AG04450 (cell line): Measurements from ENCODE around the gene NEUROG2. TPM values are rescaled to one million over a fixed set of nuclear protein-coding genes. Genes with fewer than 3 reads are reported as not detected.

Experiments
- CTCF ChIA-PET: fragments of 300-600, 350-600 bp; formaldehyde crosslinking; extraction: SDS; loops from one replicate; lab custom pipeline; 2022; ENCODE audit warnings: antibody characterized with exemption, inconsistent platforms; lab: Charles Lee
- POLR2A ChIA-PET: fragments of 350-600 bp; formaldehyde crosslinking; extraction: SDS; loops from one replicate; lab custom pipeline; 2021; ENCODE audit warnings: antibody characterized with exemption, inconsistent platforms; lab: Yijun Ruan, JAX
- DNase-seq: peaks from one replicate; pipeline ENCODE4 v3.0.0-alpha.2; 2011; ENCODE audit warnings: low read depth, low spot score
- H3K27ac ChIP-seq: one replicate; pipeline ENCODE4 v1.5.1; 2012; ENCODE audit warnings: low read depth, low read length, control low read depth
- H3K27me3 ChIP-seq: one replicate; pipeline ENCODE4 v1.6.0; 2012; ENCODE audit warnings: low read length; ENCODE audit not compliant: control insufficient read depth, insufficient read depth
- H3K4me3 ChIP-seq: 2 replicates; pipeline ENCODE4 v1.5.1; 2011; ENCODE audit warnings: mild to moderate bottlenecking, low read depth, low read length, control low read depth
- H3K9me3 ChIP-seq: 2 replicates; pipeline ENCODE4 v1.5.1; 2012; ENCODE audit warnings: low read length; ENCODE audit not compliant: control insufficient read depth, insufficient read depth
- CTCF ChIP-seq: IDR thresholded peaks from 2 replicates; pipeline ENCODE4 v1.5.1; 2011; ENCODE audit warnings: low read depth, low read length, control low read depth, inconsistent platforms
- polyA plus RNA-seq: library from polyadenylated mRNA; depleted of rRNA; stranded (reverse); fragments of >200 nt; gene quantifications from 2 replicates; pipeline ENCODE4 v1.2.3, GENCODE V29; 2011

Gene NEUROG2
- polyA plus RNA-seq, 1 experiment: not detected

GRCh38 chr4:112521123-112522023 is 5.4 kb upstream of the NEUROG2 start:
- no peak for TF ChIP-seq CTCF
- H3K9me3 ChIP-seq: peaks cover 11% of the 10 kb centered on the region; the same call in 1 of the 2 replicates
- CTCF ChIA-PET: interaction anchor here (1.0 to 7.8 kb wide), 4 partner anchors 9 to 192 kb away, joined by 3 to 76 read pairs (median 15); no protein-coding TSS in a partner anchor
- H3K27ac ChIP-seq: no peak overlapping the region
- H3K27me3 ChIP-seq: peaks cover 84% of the 10 kb centered on the region
- H3K4me3 ChIP-seq: no peak overlapping the region
- DNase-seq: no peak
- POLR2A ChIA-PET: no interaction called here

GRCh38 chr4:112520598-112521122 is 4.7 kb upstream of the NEUROG2 start:
- no peak for DNase-seq
- H3K9me3 ChIP-seq: peaks cover 11% of the 10 kb centered on the region; the same call in 1 of the 2 replicates
- TF ChIP-seq CTCF: no peak
- H3K27me3 ChIP-seq: peaks cover 87% of the 10 kb centered on the region
- H3K27ac ChIP-seq: no peak overlapping the region
- POLR2A ChIA-PET: no interaction called here
- CTCF ChIA-PET: interaction anchor here (7.8 kb wide), 1 partner anchor 192 kb away, joined by 76 read pairs; no protein-coding TSS in a partner anchor
- no peak overlapping the region for H3K4me3 ChIP-seq

GRCh38 chr4:112519689-112520597 is 4.0 kb upstream of the NEUROG2 start:
- no peak for TF ChIP-seq CTCF
- ChIA-PET POLR2A (no interaction called here), CTCF (interaction anchor here (7.8 kb wide), 1 partner anchor 191 kb away, joined by 76 read pairs; no protein-coding TSS in a partner anchor)
- Histone ChIP-seq H3K4me3 (no peak overlapping the region), H3K27ac (no peak overlapping the region), H3K27me3 (peaks cover 93% of the 10 kb centered on the region), H3K9me3 (peaks cover 11% of the 10 kb centered on the region; the same call in 1 of the 2 replicates)
- DNase-seq: no peak

GRCh38 chr4:112518675-112519074 is 2.7 kb upstream of the NEUROG2 start:
- no peak overlapping the region for H3K27ac ChIP-seq
- TF ChIP-seq CTCF: no peak
- peaks cover 11% of the 10 kb centered on the region; the same call in 1 of the 2 replicates for H3K9me3 ChIP-seq
- CTCF ChIA-PET: no interaction called here
- no peak for DNase-seq
- H3K27me3 ChIP-seq: peaks cover 93% of the 10 kb centered on the region
- no peak overlapping the region for H3K4me3 ChIP-seq
- POLR2A ChIA-PET: no interaction called here
